SK-N-SH (cell line): ENCODE measurements around the gene IL20RB. TPM values are rescaled to one million over a fixed set of nuclear protein-coding genes. Genes with fewer than 3 reads are reported as not detected.

Experiments used
- CTCF ChIA-PET: fragments of 300-600, 350-600 bp; formaldehyde crosslinking; extraction: SDS; loops from one replicate; lab custom pipeline; 2021; lab: Yijun Ruan, JAX
- POLR2A ChIA-PET: fragments of 350-600 bp; sonication (Branson Sonifier 250); formaldehyde crosslinking; extraction: SDS; loops from one replicate; lab custom pipeline; 2020; ENCODE audit warnings: antibody characterized with exemption, inconsistent platforms; lab: Yijun Ruan, JAX
- DNase-seq: peaks from one replicate; pipeline ENCODE4 v3.0.0; 2012
- H2AFZ ChIP-seq: fragments of 200-600 bp; sonication (generic); 2 replicates; pipeline ENCODE4 v1.8.1; 2016; ENCODE audit warnings: antibody characterized with exemption, mild to moderate bottlenecking, low read depth
- H3F3A ChIP-seq: fragments of 200-600 bp; sonication (generic); replicated peaks from 2 replicates; pipeline ENCODE3; 2016; ENCODE audit warnings: antibody characterized with exemption, mild to moderate bottlenecking; ENCODE audit not compliant: insufficient read depth
- H3K27ac ChIP-seq, 2 experiments: fragments of 200-500 bp in 1 of 2; fragments of 200-600 bp in 1 of 2; sonication (Bioruptor generic) in 1 of 2; sonication (generic), shearing (Covaris generic) in 1 of 2; 2 replicates each; pipeline versions ENCODE4 v1.5.1 to v1.6.1; 2014 to 2016; ENCODE audit warnings: low read depth in 2 of 2, inconsistent platforms in 1 of 2, low read length in 1 of 2, mild to moderate bottlenecking in 1 of 2, mixed read lengths in 1 of 2
- H3K27me3 ChIP-seq: fragments of 200-600 bp; sonication (generic), shearing (Covaris generic); 2 replicates; pipeline ENCODE4 v1.6.1; 2016; ENCODE audit warnings: mixed run types; ENCODE audit not compliant: insufficient read depth
- H3K36me3 ChIP-seq, 2 experiments: fragments of 200-500 bp in 1 of 2; fragments of 200-600 bp in 1 of 2; sonication (Bioruptor generic) in 1 of 2; sonication (generic) in 1 of 2; replicated peaks in 1 of 2; 2 replicates each; pipeline versions ENCODE3 to v1.5.1; 2014 to 2016; ENCODE audit warnings: low read length in 1 of 2, mild to moderate bottlenecking in 1 of 2; ENCODE audit not compliant: insufficient read depth in 2 of 2, control insufficient read depth in 1 of 2
- H3K4me1 ChIP-seq, 2 experiments: fragments of 200-500 bp in 1 of 2; fragments of 200-600 bp in 1 of 2; sonication (Bioruptor generic) in 1 of 2; sonication (generic), shearing (Covaris generic) in 1 of 2; 2 replicates each; pipeline versions ENCODE4 v1.5.1 to v1.6.1; 2014 to 2016; ENCODE audit warnings: low read depth in 1 of 2, low read length in 1 of 2, mixed run types in 1 of 2; ENCODE audit not compliant: insufficient read depth in 2 of 2, control insufficient read depth in 1 of 2
- H3K4me2 ChIP-seq: fragments of 200-600 bp; sonication (generic), shearing (Covaris generic); 2 replicates; pipeline ENCODE4 v1.6.1; 2017; ENCODE audit warnings: mixed run types
- H3K4me3 ChIP-seq, 2 experiments: fragments of 200-500 bp in 1 of 2; fragments of 200-600 bp in 1 of 2; sonication (Bioruptor generic) in 1 of 2; sonication (generic), shearing (Covaris generic) in 1 of 2; 2 replicates each; pipeline versions ENCODE4 v1.5.1 to v1.8.1; 2014 to 2016; ENCODE audit warnings: low read depth in 2 of 2, inconsistent platforms in 1 of 2, low read length in 1 of 2, mild to moderate bottlenecking in 1 of 2, mixed read lengths in 1 of 2, moderate library complexity in 1 of 2
- H3K79me2 ChIP-seq: fragments of 200-600 bp; sonication (generic); 2 replicates; pipeline ENCODE4 v1.8.1; 2017; ENCODE audit warnings: mild to moderate bottlenecking; ENCODE audit not compliant: insufficient read depth
- H3K9ac ChIP-seq: fragments of 200-600 bp; sonication (generic); 2 replicates; pipeline ENCODE4 v1.6.1; 2017; ENCODE audit warnings: mixed run types
- H3K9me2 ChIP-seq: fragments of 200-600 bp; sonication (generic); 2 replicates; pipeline ENCODE4 v1.6.1; 2017; ENCODE audit warnings: mixed run types
- H3K9me3 ChIP-seq: fragments of 200-600 bp; sonication (generic); 2 replicates; pipeline ENCODE4 v1.6.1; 2017; ENCODE audit warnings: mixed run types, mild to moderate bottlenecking, moderate library complexity
- H4K20me1 ChIP-seq: fragments of 200-600 bp; sonication (generic); 2 replicates; pipeline ENCODE4 v1.6.1; 2017; ENCODE audit warnings: mild to moderate bottlenecking, mixed run types; ENCODE audit not compliant: insufficient read depth
- CTCF ChIP-seq: fragments of 200-600 bp; sonication (generic); IDR thresholded peaks from 2 replicates; pipeline ENCODE4 v1.6.1; 2017; ENCODE audit warnings: antibody characterized with exemption, mild to moderate bottlenecking, moderate library complexity
- EP300 ChIP-seq, 2 experiments: IDR thresholded peaks; 2 replicates each; pipeline versions ENCODE4 v1.4.0 to v1.6.1; 2012; ENCODE audit warnings: borderline replicate concordance in 1 of 2, low read depth in 1 of 2, low read length in 1 of 2
- FOSL2 ChIP-seq: IDR thresholded peaks from 2 replicates; pipeline ENCODE4 v1.4.0; 2012; ENCODE audit warnings: low read depth, mild to moderate bottlenecking, moderate library complexity, borderline replicate concordance
- FOXJ3 ChIP-seq: sonication (generic); formaldehyde crosslinking; IDR thresholded peaks from 2 replicates; pipeline ENCODE4 v1.5.1; 2020; ENCODE audit warnings: mild to moderate bottlenecking, missing genetic modification reagents
- GABPA ChIP-seq: IDR thresholded peaks from 2 replicates; pipeline ENCODE4 v1.4.0; 2012; ENCODE audit warnings: low read depth, mild to moderate bottlenecking
- GATA2 ChIP-seq: sonication (generic); formaldehyde crosslinking; IDR thresholded peaks from 2 replicates; pipeline ENCODE4 v1.5.0; 2020; ENCODE audit warnings: mild to moderate bottlenecking, missing genetic modification reagents
- IRF3 ChIP-seq: fragments of 150-350 bp; IDR thresholded peaks from 2 replicates; pipeline ENCODE4 v1.6.1; 2016; ENCODE audit warnings: mild to moderate bottlenecking, low read depth, low read length
- JUND ChIP-seq: IDR thresholded peaks from 2 replicates; pipeline ENCODE4 v1.4.0; 2012
- MXI1 ChIP-seq: IDR thresholded peaks from 2 replicates; pipeline ENCODE4 v1.6.1; 2012; ENCODE audit warnings: mild to moderate bottlenecking, low read depth, low read length, improper control_type of control experiment
- NFIC ChIP-seq: IDR thresholded peaks from 2 replicates; pipeline ENCODE4 v1.4.0; 2012; ENCODE audit warnings: borderline replicate concordance
- RXRA ChIP-seq: IDR thresholded peaks from 2 replicates; pipeline ENCODE4 v1.4.0; 2012; ENCODE audit warnings: low read depth, mild to moderate bottlenecking, borderline replicate concordance
- TCF12 ChIP-seq: IDR thresholded peaks from 2 replicates; pipeline ENCODE4 v1.4.0; 2012
- WGBS: methylation state at CpG from one replicate; pipeline ENCODE4 v1.1.6; 2017; ENCODE audit warnings: low lambda C conversion rate; 5-methylcytosine and 5-hydroxymethylcytosine counted together
- polyA plus RNA-seq, 3 experiments: library from polyadenylated mRNA; depleted of rRNA; stranded (reverse); fragments of >200 nt; gene quantifications; 2 replicates each; pipeline ENCODE4 v1.2.3, GENCODE V29; 2012
- TF ChIP-seq, protein P1 (sequence below): IDR thresholded peaks from 2 replicates; pipeline ENCODE4 v1.4.0; 2012; ENCODE audit warnings: low read depth
- TF ChIP-seq, protein P2 (sequence below): IDR thresholded peaks from 2 replicates; pipeline ENCODE4 v1.6.1; 2012; ENCODE audit warnings: mild to moderate bottlenecking, low read depth, low read length, moderate library complexity

The IL20RB gene
- polyA plus RNA-seq, 1 of the 3 experiments (the other 2 are of a cell fraction), result 0.58 TPM

GRCh38 chr3:136949146-136949545 lies 8.6 kb upstream of the IL20RB start (continued):
- no peak for TF ChIP-seq JUND
- TF ChIP-seq, protein P1, sequence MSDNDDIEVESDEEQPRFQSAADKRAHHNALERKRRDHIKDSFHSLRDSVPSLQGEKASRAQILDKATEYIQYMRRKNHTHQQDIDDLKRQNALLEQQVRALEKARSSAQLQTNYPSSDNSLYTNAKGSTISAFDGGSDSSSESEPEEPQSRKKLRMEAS, result no peak
- TF ChIP-seq, all 33 proteins: peak for 0

DNA sequence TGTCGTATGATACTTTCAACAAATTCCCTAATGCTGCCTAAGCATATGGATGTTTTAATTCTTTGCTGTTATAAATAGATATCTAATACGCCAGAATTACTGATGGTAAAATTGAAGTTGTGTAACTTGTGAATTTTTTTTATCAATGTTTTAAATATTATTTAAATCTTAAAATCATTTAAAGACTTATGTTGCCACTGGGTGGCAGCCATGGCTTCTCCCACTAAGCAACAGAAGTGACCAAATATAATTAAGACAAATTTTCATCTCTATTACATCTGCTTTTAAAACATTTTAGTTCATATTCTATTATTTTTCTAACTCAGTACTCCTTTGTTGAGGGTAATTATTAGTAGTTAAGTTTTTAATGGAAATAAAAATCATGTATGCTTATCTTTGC lies 8.1 kb upstream of the IL20RB start:
- peaks cover under 1 to 3% of the 10 kb centered on the region in 2 experiments; a peak in 2 of 4 replicates for H3K4me1 ChIP-seq
- H2AFZ ChIP-seq, result no peak overlapping the region
- CTCF ChIA-PET, result interaction anchor here (1.3 kb wide), 1 partner anchor 83 kb away, joined by 4 read pairs; no protein-coding TSS in a partner anchor
- POLR2A ChIA-PET, result no interaction called here
- DNase-seq, result no peak
- H3K27me3 ChIP-seq, result no peaks in the 10 kb centered on the region
- H3K79me2 ChIP-seq, result no peaks in the 10 kb centered on the region
- TF ChIP-seq, protein P1, result no peak
- peak; percentile 35 for TF ChIP-seq CTCF
- H3K4me2 ChIP-seq, result no peak overlapping the region
- peaks cover 6 to 19% of the 10 kb centered on the region in 2 experiments for H3K36me3 ChIP-seq
- 98% methylated on average over 2 of the region's 2 CpGs for WGBS
- H3K9me3 ChIP-seq, result no peaks in the 10 kb centered on the region
- H3K27ac ChIP-seq, result no peak overlapping the region
- no peak overlapping the region for H3K9ac ChIP-seq
- no peaks in the 10 kb centered on the region for H4K20me1 ChIP-seq
- H3F3A ChIP-seq, result peaks cover 3% of the 10 kb centered on the region
- H3K4me3 ChIP-seq, result no peak overlapping the region
- H3K9me2 ChIP-seq, result no peaks in the 10 kb centered on the region

DNA sequence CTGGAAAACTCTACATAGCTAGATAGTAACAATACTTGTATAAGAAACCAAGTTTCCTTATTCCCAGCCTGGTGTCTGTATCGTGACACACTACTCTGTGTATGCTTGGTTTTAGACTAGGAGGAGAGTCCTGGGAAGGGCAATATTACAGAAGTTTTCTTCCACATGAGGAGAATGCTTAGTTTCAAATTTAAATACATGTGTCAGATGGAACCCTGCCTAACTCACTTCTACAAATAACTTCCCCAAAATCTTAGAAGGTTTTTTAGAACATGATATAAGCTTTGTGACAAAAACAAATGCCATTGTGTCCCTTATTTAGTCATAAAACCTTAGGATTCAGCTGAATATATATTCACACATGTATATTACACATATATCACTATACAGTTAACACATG lies 7.2 kb upstream of the IL20RB start:
- no peak overlapping the region for H2AFZ ChIP-seq
- no peak overlapping the region for H3K4me3 ChIP-seq
- ChIA-PET POLR2A (no interaction called here), CTCF (interaction anchor here (0.6 to 1.3 kb wide), 3 partner anchors 47 to 82 kb away, joined by 3 to 5 read pairs (median 4); no protein-coding TSS in a partner anchor)
- no peak overlapping the region for H3K4me2 ChIP-seq
- no peaks in the 10 kb centered on the region for H3K27me3 ChIP-seq
- H3K4me1 ChIP-seq, result peaks cover 3 to 4% of the 10 kb centered on the region in 2 experiments; a peak in 3 of 4 replicates
- peaks cover 3 to 17% of the 10 kb centered on the region in 2 experiments for H3K36me3 ChIP-seq
- H3K9ac ChIP-seq, result no peak overlapping the region
- no peaks in the 10 kb centered on the region for H3K9me2 ChIP-seq
- no peak overlapping the region for H3K27ac ChIP-seq
- no peaks in the 10 kb centered on the region for H3K79me2 ChIP-seq
- DNase-seq, result no peak
- no peaks in the 10 kb centered on the region for H3K9me3 ChIP-seq
- no peaks in the 10 kb centered on the region for H4K20me1 ChIP-seq
- peaks cover 3% of the 10 kb centered on the region for H3F3A ChIP-seq
- 100% methylated on average over 1 of the region's 1 CpG for WGBS
- TF ChIP-seq, protein P2, sequence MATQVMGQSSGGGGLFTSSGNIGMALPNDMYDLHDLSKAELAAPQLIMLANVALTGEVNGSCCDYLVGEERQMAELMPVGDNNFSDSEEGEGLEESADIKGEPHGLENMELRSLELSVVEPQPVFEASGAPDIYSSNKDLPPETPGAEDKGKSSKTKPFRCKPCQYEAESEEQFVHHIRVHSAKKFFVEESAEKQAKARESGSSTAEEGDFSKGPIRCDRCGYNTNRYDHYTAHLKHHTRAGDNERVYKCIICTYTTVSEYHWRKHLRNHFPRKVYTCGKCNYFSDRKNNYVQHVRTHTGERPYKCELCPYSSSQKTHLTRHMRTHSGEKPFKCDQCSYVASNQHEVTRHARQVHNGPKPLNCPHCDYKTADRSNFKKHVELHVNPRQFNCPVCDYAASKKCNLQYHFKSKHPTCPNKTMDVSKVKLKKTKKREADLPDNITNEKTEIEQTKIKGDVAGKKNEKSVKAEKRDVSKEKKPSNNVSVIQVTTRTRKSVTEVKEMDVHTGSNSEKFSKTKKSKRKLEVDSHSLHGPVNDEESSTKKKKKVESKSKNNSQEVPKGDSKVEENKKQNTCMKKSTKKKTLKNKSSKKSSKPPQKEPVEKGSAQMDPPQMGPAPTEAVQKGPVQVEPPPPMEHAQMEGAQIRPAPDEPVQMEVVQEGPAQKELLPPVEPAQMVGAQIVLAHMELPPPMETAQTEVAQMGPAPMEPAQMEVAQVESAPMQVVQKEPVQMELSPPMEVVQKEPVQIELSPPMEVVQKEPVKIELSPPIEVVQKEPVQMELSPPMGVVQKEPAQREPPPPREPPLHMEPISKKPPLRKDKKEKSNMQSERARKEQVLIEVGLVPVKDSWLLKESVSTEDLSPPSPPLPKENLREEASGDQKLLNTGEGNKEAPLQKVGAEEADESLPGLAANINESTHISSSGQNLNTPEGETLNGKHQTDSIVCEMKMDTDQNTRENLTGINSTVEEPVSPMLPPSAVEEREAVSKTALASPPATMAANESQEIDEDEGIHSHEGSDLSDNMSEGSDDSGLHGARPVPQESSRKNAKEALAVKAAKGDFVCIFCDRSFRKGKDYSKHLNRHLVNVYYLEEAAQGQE, result no peak
- TF ChIP-seq, protein P1, result no peak
- TF ChIP-seq TCF12, result no peak
- no peak for TF ChIP-seq CTCF
- TF ChIP-seq FOXJ3 (CRISPR knock-in tag), result no peak
- TF ChIP-seq EP300 (IDR thresholded peaks at IDR 0.05; ENCODE audit: borderline replicate concordance in 1 of 2, low read depth in 1 of 2, low read length in 1 of 2), result no peak
- no peak for TF ChIP-seq NFIC
- TF ChIP-seq RXRA, result no peak
- TF ChIP-seq GABPA, result no peak
- no peak for TF ChIP-seq FOSL2
- TF ChIP-seq MXI1, result no peak
- TF ChIP-seq GATA2, result no peak
- TF ChIP-seq IRF3, result no peak
